NCI-H1048 (cell line): Measurements from ENCODE around the gene COMP.
"Not testable (repeated sequence)": the region's sequence is repeated elsewhere in the genome, so short reads cannot be mapped to it uniquely, and the experiment has no call there.

Experiments
- DNase-seq: peaks from one replicate; lab custom pipeline; 2025; lab: John Stamatoyannopoulos, UW

COMP gene

DNA sequence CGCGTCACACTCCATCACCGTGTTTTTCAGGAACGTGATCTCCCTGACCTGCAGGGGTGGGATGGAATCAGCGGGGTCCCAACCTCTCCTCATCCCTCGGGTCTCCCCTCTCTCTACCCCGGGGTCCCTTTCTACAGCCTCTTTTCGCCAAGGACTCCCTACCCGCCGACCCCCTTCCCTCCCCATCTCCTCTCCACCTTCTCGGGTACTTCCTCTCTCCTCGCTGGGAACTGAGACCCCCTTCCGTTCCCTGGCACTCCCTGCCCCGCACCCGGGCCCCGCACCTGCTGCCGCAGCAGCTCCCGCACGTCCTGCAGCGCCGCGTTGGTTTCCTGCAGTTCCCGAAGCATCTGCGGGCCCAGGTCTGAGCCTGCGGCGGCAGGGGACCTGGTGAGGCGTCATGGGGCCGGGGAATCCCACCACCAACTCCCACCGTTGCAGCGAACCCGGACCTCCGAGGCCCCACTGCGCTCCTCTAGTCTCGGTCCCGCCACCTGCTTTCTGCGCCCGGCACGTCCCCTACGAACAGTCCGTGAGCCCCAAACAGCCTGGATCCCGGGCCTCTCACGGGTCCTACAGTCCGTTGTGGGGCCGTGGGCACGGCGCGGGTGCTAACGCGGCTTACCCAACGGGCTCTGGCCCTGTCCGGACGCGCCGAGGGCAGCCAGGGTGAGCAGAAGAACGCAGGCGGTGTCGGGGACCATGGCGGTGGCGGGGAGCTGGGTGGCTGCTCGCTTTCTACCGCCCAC, at the start of gene COMP:
Gene COMP (minus strand): TSS at position 740 of the 749 bp plus-strand sequence. CDS start 36 bp downstream, at position 704.
- no peak for DNase-seq

DNA sequence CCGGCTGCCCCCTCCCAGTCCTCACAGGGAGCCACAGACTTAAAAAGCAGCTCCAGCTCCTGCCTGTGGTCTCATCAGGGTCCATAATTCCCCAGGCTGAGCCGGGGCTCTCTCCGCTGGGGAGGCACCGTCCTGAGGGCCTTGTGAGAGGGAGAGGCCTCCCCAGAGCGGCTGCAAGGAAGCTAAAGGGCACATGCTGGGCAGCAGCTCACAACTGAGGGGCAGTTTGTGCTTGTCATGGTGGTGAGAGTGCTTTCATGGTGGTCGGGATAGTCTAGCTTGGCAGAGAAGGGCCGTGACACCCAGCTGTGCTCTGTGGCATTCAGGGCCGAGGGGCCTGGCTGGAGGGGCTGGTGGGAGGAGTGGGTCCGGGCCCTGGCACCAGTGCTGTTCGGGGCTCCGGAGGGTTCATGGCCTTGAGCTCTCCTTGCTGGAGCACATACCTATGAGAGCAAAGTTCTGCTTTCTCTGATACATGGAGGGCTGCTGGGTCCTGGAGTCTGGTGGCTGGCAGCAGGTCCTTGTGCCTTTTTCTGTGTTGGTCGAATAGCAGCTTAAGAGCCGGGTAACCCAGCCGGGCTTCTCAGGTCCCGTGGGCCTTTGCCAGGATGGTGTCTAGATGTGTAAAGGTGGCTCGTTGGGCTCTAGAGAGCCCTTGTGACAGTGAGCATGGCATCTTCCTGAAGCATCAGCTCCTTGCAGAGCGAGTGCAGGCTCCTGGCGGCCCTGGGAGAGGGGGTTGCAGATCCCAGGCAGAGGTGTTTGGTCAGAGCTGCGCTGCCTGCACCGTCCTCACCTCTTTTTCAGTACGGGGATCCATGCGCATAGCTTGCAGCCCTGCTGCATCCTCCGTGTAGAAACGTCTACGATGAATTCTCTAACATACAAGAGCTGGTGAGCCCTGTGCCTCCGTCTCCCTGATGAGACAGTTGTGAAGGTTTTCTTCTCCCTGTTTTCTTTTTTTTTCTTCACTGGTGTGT, 49.5 kb upstream of the COMP start:
- DNase-seq: no peak

DNA sequence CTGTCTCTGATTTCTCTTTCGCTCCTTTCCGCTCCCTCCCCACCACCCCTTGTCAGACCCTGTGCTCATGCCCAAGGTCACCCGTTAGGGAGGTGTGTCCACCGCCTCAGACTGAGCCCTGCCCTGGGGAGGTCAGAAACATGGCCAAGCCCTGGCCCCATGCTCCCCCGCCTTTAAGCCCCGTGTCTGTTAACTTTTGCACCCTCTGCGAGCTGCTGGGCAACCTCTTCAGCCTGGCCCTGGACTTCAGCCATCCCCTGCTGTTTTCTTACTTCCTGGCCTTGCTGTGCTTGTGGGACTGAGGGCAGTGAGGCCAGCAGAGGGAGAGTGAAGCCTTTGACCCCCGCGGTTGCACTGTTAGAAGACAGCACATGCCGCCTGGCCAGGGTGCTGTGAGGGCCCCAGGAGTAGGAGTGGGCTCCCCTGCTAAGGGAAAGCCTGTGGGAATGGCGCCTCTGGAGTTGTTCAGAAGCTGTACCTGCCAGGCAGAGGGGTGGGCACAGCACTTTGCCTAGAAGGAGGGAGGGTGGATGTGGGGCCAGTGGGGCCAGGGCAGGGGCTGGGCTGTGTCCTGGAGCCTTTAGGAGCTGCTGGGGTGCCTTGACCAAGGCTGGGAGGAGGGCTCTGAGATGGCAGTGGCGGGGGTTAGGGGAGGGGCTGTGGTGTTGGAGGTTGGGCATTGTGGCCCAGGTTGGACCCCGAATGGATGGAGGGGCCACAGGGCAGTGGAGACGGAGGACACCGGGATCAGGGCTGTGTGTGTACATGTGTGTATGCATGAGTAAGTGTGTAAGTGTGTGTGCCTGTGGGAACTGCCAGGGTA, 48.6 kb upstream of the COMP start:
- no peak for DNase-seq

DNA sequence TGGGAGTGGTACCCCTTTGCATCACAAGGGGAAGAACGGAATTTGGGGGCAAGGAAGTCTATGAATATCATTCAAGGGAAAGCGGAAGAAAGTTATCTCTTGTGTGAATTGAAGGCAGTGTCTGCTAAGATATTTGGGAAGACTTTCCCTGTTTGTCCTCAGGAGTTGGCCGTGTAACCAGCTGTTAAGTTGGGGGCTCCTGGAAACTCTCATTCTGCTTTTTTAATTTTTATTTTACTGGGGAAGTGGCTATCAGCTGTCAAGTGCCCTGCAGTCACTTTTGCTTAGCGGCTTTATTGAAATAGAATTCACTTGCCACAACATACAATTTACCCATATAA, 43.5 kb upstream of the COMP start:
- DNase-seq: no peak

DNA sequence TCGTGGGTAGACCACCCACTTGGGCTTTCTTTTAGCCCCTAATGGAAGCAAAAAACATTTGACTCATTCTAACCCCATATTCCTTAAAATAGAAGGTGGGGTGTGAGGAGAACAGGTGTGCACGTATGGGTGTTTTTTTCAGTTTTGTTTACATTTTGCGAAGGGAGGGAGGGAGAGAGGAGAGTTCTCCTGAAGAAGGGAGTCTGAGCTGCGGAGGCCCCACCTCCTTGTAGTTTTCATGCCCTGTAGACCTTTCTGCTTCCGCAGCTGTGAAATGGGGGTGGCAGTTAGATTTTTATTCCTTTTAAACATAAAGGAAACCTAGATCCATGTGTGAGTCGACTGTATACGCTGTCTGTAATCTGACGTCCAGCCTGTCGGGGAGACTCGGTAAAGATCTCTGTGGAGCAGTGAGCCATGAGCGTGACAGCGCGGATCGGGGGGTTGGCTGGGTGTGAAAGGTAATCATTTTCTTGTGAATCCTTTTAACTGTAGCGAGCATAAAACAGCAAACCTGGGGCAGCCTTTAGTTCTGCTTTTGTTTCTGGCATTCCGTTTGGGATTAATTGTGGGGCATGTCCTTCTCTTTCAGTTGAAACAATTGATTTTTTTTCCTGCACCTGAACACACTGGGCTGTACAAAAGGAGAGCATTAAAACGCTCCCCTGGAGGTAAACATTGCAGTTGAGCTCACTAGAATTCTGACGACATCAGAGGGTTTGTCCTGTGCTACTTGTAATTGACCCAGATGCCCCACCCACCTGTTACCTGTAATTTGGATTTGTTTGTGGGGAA, 42.9 kb upstream of the COMP start:
- DNase-seq: no peak

DNA sequence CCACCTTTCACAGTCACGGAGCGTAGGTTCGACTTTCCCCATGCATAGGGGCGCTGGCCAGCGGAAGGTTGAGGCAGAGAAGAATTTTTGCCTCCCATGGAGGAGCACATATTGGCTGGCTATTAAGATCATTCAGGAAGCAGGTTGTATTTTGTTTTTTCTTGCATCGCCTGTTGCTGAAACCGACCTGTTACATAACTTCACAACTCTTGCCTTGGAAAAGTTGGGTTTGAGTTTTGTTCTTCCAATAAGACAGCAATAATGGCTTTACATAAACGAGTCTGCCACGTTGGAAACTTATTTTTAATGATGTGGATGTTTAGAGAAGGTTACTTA, 42.0 kb upstream of the COMP start:
- DNase-seq: no peak

DNA sequence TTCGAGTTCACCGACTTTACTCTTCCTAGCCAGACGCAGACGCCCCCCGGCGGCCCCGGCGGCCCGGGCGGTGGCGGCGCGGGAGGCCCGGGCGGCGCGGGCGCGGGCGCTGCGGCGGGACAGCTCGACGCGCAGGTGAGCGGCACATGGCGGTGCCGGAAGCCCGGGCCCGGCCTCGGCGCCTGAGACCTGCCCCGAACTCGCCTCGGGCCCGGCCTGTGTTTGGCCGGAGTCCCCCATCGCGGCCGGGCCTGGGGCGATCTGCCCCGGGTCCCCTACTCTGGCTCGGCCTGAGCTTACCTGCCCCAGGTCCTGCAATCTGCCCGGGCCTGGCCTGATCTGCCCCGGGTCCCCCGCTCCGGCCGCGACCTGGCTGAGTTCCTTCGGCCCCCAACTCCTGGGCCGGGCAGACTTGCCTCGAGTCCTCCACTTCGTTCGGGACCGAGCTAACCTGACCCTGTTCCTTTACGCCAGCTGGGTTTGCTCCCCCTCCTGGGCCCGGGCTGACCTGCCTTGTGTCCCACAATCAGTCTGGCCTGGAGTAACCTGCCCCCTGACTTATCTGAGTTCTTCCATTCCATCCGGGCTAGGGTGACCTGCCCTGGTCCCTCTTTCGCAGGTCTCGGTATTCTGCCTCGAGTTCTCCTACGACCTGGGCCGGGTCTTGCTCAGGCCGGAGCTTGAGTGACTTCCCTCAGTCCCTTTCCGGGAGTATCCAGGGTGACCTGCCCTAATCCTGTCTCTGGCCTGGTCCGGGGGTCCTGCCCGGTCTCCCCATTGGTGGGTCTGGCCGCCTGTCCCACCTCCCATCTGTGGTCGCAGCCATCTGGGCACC, 41.4 kb upstream of the COMP start:
- DNase-seq: no peak

DNA sequence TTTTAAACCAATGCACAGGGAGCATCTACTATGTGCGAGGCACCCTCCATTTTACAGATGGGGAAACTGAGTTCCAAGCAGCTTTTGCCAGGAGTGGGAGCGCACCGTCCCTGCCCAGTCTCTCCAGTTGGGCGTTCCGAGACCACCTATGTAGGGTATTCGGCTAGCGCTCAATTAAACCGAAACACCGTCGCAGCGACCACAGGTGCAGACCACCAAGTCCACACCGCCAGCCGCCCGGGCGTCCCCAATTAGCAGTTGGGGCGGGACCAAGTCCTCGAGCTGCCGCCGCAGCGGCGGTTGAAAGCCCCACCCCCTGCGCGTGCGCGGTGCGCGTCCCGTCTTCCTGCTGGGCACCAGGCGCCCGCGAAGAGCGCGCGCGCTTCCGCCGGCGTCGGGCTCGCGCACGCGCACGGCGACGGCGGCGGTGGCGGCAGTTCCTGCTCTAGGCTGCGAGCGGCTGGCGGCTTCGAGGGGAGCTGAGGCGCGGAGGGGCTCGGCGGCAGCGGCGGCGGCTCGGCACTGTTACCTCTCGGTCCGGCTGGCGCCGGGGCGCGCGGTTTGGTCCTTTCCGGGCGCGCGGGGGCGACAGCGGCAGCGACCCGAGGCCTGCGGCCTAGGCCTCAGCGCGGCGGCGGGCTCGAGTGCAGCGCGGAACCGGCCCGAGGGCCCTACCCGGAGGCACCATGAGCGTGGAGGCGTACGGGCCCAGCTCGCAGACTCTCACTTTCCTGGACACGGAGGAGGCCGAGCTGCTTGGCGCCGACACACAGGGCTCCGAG, 40.6 kb upstream of the COMP start, which contains the start of gene UPF1:
Gene UPF1 (plus strand): TSS at position 436 of the 782 bp plus-strand sequence. CDS start 251 bp downstream, at position 687.
- DNase-seq: peak; percentile 89

DNA sequence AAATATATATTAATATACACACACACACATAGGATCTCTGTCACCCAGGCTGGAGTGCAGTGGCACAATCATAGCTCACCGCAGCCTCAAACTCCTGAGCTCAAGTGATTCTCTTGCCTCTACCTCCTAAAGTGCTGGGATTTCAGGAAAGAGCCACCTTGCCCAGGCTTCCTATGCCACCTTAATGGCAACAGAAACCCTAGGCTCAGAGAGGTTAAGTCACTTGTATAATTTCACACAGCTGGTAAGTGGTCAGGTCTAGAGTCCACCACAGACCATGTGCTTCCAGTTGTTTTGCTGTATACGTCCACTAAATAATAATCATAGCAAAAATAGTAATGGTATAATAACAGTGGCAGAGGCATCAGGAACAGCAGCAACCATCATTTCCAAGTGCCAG, 39.4 kb upstream of the COMP start:
- DNase-seq: no peak

DNA sequence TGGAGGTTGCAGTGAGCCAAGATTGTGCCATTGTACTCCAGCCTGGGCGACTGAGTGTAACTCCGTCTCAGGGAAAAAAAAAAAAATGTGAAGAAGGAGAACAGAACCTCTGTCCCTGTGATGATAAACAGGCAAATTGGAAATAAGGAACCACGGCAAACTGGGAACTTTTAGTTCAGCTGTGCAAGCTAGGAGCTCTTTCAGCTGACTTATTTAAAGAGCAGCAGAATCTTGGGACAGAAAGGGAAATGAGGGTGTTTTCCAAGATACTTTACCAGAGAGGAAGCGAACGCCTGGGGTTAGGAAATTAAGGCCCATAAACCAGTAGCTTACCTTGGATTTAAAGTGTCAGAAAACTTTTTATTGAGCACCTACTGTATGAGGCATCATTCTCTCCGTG, 37.7 kb upstream of the COMP start:
- DNase-seq: no peak

DNA sequence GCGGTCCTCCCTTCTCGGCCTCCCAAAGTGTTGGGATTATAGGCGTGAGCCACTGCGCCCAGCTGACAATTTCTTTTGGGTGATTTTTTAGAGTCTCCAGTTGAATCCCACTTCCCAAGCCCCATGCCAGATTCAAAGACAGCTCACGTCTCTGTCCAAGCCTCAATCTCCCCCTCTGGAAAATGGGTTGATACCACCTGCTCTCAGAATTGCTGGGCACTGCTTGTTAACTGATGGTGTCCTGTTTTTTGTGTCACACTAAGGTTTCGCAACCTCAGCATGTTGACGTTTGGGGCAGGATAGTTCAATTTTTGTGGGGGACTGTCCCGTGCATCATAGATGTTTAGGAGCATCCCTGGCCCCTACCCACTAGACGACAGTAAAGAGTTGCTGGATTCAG, 26.5 kb upstream of the COMP start:
- no peak for DNase-seq

DNA sequence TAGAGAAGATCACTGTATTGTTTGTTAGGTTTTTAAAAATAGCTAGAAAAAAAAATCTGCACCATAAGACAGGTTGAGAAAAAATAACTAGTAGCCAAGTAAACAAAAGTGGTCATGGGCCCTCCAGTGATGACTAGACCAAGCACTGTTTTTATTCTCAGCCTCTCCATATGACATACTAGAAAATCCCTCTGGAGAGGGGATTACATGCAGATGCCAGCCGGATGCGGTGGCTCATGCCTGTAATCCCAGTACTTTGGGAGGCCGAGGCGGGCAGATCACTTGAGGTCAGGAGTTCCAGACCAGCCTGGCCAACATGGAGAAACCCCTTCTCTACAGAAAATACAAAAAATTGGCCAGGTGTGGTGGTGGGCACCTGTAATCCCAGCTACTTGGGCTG, 25.5 kb upstream of the COMP start:
- DNase-seq: not testable (repeated sequence)

DNA sequence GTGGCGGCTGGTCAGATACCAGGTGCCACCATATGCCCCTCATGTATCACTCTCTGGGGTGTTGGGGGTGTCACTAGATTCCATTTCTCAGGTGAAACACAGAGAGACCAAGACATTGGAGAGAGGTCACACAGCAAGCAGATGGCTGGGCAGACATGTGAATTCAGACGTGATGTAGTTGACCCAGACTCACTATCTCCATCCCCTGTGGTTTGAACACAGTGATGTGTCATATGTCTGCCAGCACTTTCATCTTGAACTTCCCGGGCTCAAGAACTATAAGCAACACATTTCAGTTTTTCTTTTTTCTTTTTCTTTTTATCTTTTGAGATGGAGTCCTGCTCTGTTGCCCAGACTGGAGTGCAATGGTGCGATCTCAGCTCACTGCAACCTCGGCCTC, 24.6 kb upstream of the COMP start:
- DNase-seq: no peak

DNA sequence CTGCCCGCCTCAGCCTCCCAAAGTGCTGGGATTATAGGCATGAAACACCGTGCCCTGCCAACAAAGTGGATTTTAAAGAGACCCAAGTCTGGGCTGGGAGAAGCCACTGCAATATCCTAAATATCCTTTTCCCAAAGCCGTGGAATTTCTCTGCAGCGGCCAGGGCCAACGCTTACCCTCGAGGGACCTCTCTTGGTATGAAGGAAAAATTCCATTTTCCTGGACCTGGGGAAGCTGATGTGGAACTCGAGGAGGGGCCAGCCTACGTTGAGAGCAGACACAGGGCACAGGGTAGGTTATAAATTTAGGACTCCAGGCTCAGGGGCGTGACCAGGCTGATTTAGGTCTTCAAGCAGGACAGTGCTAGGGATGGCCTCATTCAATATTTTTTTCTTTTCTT, 23.0 kb upstream of the COMP start:
- no peak for DNase-seq

DNA sequence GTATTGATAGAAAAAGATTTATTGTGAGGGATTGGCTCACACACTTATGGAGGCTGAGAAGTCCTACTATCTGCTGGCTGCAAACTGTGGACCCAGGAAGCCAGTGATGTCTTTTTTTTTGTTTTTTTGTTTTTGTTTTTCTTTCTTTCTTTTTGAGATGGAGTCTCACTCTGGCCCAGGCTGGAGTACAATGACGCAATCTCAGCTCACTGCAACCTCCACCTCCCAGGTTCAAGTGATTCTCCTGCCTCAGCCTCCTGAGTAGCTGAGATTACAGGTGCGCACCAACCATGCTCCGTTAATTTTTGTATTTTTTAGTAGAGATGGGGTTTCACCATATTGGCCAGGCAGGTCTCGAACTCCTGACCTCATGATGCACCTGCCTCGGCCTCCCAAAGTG, 20.5 kb upstream of the COMP start:
- DNase-seq: not testable (repeated sequence)

DNA sequence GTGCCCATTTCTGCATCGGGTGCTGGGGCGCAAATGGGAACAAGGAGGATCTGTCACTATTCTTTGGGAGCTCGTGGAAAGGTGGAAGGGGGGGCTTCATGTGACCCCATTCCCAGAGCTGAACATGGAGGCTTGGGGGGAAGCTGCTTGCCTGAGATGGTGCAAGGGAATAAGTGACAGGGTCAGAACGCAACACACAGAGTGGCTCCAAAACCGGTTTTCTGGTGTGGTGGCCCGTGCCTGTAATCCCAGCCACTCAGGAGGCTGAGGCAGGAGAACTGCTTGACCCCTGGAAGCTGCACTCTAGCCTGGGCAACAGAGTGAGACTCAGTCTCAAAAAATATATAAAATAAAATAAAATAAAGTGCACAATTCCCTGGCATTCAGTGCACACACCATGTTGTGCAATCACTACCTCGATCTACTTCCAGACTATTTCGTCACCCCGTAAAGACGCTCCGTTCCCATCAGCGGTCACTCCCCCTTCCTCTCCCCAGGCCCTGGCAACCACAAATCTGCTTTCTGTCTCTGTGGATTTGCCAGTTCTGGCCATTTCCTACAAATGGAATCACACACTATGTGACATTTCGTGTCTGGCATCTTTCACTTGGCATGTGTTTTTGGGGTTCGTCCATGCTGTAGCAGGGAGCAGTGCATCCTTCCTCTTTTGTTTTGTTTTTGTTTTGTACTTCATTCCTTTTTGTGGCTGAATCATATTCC, 18.2 kb upstream of the COMP start:
- DNase-seq: no peak

DNA sequence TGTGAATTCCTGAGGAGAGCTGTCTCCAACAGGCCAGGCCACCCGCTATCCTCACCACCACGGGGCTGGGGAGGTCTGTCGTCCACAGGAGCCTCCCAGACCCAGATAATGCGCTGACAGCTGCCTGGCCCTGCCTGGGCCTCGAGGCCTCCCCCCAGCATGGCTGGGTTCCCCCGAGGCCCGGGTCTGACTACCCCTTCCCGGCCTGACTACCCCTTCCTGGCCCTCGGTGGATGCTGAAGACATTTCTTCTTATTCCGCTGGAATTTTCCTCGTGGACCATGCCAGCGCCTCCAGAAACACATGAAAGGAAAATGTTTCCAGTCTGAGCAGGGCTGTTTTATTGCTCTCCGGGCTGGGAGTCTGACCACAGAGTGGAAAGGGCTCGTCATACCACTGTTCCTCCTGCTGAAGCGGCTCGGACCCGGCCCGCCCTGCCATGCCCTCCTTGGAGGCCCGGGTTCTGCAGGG, 16.8 kb upstream of the COMP start:
- DNase-seq: no peak

DNA sequence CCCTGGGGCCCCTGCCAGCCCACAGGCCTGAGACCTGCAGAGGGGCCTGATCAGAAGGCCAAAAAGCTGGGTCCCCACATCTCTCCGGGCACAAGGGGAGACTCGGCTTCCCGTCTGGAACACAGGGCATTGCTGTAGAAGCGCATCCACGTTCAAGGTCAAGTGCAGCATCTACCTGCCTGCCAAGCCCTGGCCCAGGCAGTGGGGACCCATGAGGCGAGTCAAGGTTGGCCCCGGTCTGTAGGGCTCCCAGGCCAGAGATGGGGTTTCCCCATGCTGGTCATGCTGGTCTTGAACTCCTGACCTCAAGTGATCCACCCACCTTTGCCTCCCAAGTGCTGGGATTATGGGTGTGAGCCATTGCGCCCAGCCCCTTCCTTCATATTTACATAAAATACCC, 13.5 kb upstream of the COMP start:
- DNase-seq: no peak

DNA sequence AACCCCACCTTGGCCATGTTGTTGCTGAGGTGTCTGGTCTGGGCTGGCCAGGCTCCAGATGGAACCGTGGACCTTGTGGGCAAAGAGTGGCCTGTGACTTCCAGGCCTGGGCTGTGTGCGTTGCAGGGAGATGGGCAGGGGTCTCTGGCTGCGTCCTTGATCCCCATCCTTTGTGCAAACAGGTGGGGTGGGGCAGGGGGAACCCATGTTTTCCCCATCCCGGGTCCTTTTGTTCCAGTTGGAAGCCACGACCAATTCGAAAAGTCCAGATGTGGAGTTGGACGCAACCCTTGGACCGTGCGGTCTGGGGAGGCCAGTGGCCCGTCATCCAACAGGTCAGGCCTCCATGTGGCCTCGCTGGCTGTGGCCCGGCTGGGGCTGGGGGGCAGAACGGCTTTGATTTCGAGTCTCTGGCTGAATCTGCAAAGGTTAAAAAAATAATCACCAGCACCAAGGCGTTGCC, 13.1 kb upstream of the COMP start:
- DNase-seq: no peak
